SU-DHL-6 (cell line): ENCODE results near the gene FAM240A.

ENCODE experiments used
- H2AFZ ChIP-seq: fragments of 200-600 bp; sonication (generic); 2 replicates; pipeline ENCODE4 v1.6.1; 2014; ENCODE audit warnings: low read depth, mild to moderate bottlenecking, moderate library complexity, mixed read lengths, antibody characterized with exemption, low read length; ENCODE audit not compliant: severe bottlenecking
- H3F3A ChIP-seq: fragments of 200-600 bp; shearing (Covaris generic); 2 replicates; pipeline ENCODE4 v1.6.0; 2016; ENCODE audit warnings: antibody characterized with exemption, mild to moderate bottlenecking; ENCODE audit not compliant: insufficient read depth
- H3K27ac ChIP-seq: fragments of 200-600 bp; sonication (generic); 2 replicates; pipeline ENCODE4 v1.5.1; 2016; ENCODE audit warnings: low read depth, mild to moderate bottlenecking, low read length, moderate library complexity, mixed read lengths
- H3K27me3 ChIP-seq: fragments of 200-600 bp; sonication (generic), shearing (Covaris generic); 2 replicates; pipeline ENCODE4 v1.6.0; 2014; ENCODE audit warnings: mild to moderate bottlenecking, low read length
- H3K36me3 ChIP-seq: fragments of 200-600 bp; sonication (generic); 2 replicates; pipeline ENCODE4 v1.6.1; 2014; ENCODE audit warnings: mild to moderate bottlenecking, low read length, mixed read lengths
- H3K4me2 ChIP-seq: fragments of 300-600, 200-600 bp; shearing (Covaris generic), sonication (generic); 2 replicates; pipeline ENCODE4 v1.6.0; 2014; ENCODE audit warnings: low read length, low read depth, mild to moderate bottlenecking; ENCODE audit not compliant: poor library complexity, severe bottlenecking
- H3K4me3 ChIP-seq: fragments of 200-600 bp; sonication (generic); 2 replicates; pipeline ENCODE4 v1.5.1; 2014; ENCODE audit warnings: antibody characterized with exemption, low read length, mild to moderate bottlenecking, mixed read lengths; ENCODE audit not compliant: insufficient read depth, poor library complexity, severe bottlenecking
- H3K79me2 ChIP-seq: fragments of 200-600 bp; sonication (generic); 2 replicates; pipeline ENCODE4 v1.6.1; 2014; ENCODE audit warnings: mild to moderate bottlenecking, low read length, moderate library complexity; ENCODE audit not compliant: insufficient read depth
- H3K9ac ChIP-seq: fragments of 200-600 bp; sonication (generic); 2 replicates; pipeline ENCODE4 v1.7.0; 2014; ENCODE audit warnings: mild to moderate bottlenecking, low read length
- H3K9me2 ChIP-seq: fragments of 200-600 bp; sonication (generic); replicated peaks from 2 replicates; pipeline ENCODE4 v1.6.1; 2014; ENCODE audit warnings: low read length; ENCODE audit not compliant: insufficient read depth
- H3K9me3 ChIP-seq: fragments of 200-600 bp; sonication (generic); 2 replicates; pipeline ENCODE4 v1.6.1; 2014; ENCODE audit warnings: low read length, mixed read lengths; ENCODE audit not compliant: insufficient read depth
- H4K20me1 ChIP-seq: fragments of 200-600 bp; sonication (generic); 2 replicates; pipeline ENCODE4 v1.6.1; 2014; ENCODE audit warnings: low read depth, mild to moderate bottlenecking, antibody characterized with exemption, low read length, moderate library complexity, mixed read lengths
- CTCF ChIP-seq: fragments of 200-600 bp; sonication (generic); IDR thresholded peaks from one replicate; pipeline ENCODE4 v1.5.1; 2017; ENCODE audit warnings: antibody characterized with exemption, mild to moderate bottlenecking, low read length, moderate library complexity; ENCODE audit not compliant: insufficient read depth, poor library complexity, severe bottlenecking
- EZH2phosphoT487 ChIP-seq: fragments of 200-600 bp; sonication (generic), shearing (Covaris generic); conservative IDR thresholded peaks from 2 replicates; pipeline ENCODE4 v1.6.1; 2018; ENCODE audit warnings: mild to moderate bottlenecking, antibody characterized with exemption, low read length, moderate library complexity, mixed read lengths

FAM240A gene

GRCh38 chr3:46604127-46604526 lies 8.2 kb upstream of the FAM240A start:
- Histone ChIP-seq H3K9ac (no peak overlapping the region), H3K4me2 (no peak overlapping the region), H4K20me1 (no peaks in the 10 kb centered on the region)

GRCh38 chr3:46607603-46608028 lies 4.7 kb upstream of the FAM240A start:
- Histone ChIP-seq H3K79me2 (no peaks in the 10 kb centered on the region), H3K9me3 (no peaks in the 10 kb centered on the region)

More at GRCh38 chr3:46604127-46604526, 8.2 kb upstream of the FAM240A start:
- Histone ChIP-seq H3K9me2 (no peaks in the 10 kb centered on the region), H2AFZ (no peak overlapping the region), H3K27me3 (no peaks in the 10 kb centered on the region), H3K79me2 (no peaks in the 10 kb centered on the region), H3F3A (no peaks in the 10 kb centered on the region), H3K9me3 (no peaks in the 10 kb centered on the region), H3K36me3 (no peaks in the 10 kb centered on the region), H3K27ac (no peak overlapping the region), H3K4me3 (no peak overlapping the region)
- TF ChIP-seq EZH2phosphoT487 (no peak), CTCF (no peak)

GRCh38 chr3:46609212-46609721 lies 3.1 kb upstream of the FAM240A start:
- no peaks in the 10 kb centered on the region for H3K9me2 ChIP-seq
- no peaks in the 10 kb centered on the region for H3F3A ChIP-seq

More at GRCh38 chr3:46607603-46608028, 4.7 kb upstream of the FAM240A start:
- no peaks in the 10 kb centered on the region for H3K9me2 ChIP-seq
- H3K4me3 ChIP-seq: no peak overlapping the region
- no peaks in the 10 kb centered on the region for H4K20me1 ChIP-seq
- no peaks in the 10 kb centered on the region for H3F3A ChIP-seq
- no peak overlapping the region for H2AFZ ChIP-seq
- no peak for TF ChIP-seq CTCF
- no peak for TF ChIP-seq EZH2phosphoT487
- H3K27me3 ChIP-seq: no peaks in the 10 kb centered on the region
- no peak overlapping the region for H3K4me2 ChIP-seq
- no peak overlapping the region for H3K9ac ChIP-seq
- no peaks in the 10 kb centered on the region for H3K36me3 ChIP-seq
- no peak overlapping the region for H3K27ac ChIP-seq

More at GRCh38 chr3:46609212-46609721, 3.1 kb upstream of the FAM240A start:
- TF ChIP-seq CTCF (no peak), EZH2phosphoT487 (no peak)
- no peaks in the 10 kb centered on the region for H3K79me2 ChIP-seq
- no peaks in the 10 kb centered on the region for H3K9me3 ChIP-seq
- H3K4me3 ChIP-seq: no peak overlapping the region
- H4K20me1 ChIP-seq: no peaks in the 10 kb centered on the region
- H3K27me3 ChIP-seq: no peaks in the 10 kb centered on the region
- no peaks in the 10 kb centered on the region for H3K36me3 ChIP-seq
- H3K9ac ChIP-seq: no peak overlapping the region
- H3K27ac ChIP-seq: no peak overlapping the region
- no peak overlapping the region for H3K4me2 ChIP-seq
- no peak overlapping the region for H2AFZ ChIP-seq
